Measurements from ENCODE around the gene BPIFB1. TPM values are rescaled to one million over a fixed set of nuclear protein-coding genes. Genes with fewer than 3 reads are reported as not detected.

Gene BPIFB1
- total RNA-seq, 4 donors from 2014 or later = 0.58 to 128 TPM; not detected in 2

GRCh38 chr20:33275871-33276270 is 7.1 kb upstream of the BPIFB1 start:
- Histone ChIP-seq H3K9me3 (no peaks in the 10 kb centered on the region), H3K27ac (no peak overlapping the region), H3K36me3 (no peaks in the 10 kb centered on the region), H3K4me1 (no peaks in the 10 kb centered on the region), H3K27me3 (peaks cover 51% of the 10 kb centered on the region), H3K4me3 (no peak overlapping the region)
- ATAC-seq = no peak
- 42% methylated on average over 2 of the region's 3 CpGs; no CpG with 5 or more reads in 1 of the 2 donors for WGBS, 2 donors (ENCODE audit: low coverage in 1 of 2)
- no peak for TF ChIP-seq CTCF (IDR thresholded peaks at IDR 0.05)
- no peak for TF ChIP-seq EP300 (IDR thresholded peaks at IDR 0.05)
- TF ChIP-seq POLR2AphosphoS5 (IDR thresholded peaks at IDR 0.05) = no peak
- no peak for TF ChIP-seq POLR2A (IDR thresholded peaks at IDR 0.05)

- H3K4me3 ChIP-seq = no peak overlapping the region
- no peaks in the 10 kb centered on the region for H3K4me1 ChIP-seq
- H3K27me3 ChIP-seq = peaks cover 56% of the 10 kb centered on the region
- H3K27ac ChIP-seq = no peak overlapping the region
- H3K9me3 ChIP-seq = no peaks in the 10 kb centered on the region
- WGBS, 2 donors (ENCODE audit: low coverage in 1 of 2) = 64 to 84% methylated on average over 3 to 4 of the region's 12 CpGs
- no peak for ATAC-seq
- no peak for TF ChIP-seq CTCF (IDR thresholded peaks at IDR 0.05)
- H3K36me3 ChIP-seq = no peaks in the 10 kb centered on the region
These were observed 6.5 kb upstream of the BPIFB1 start for GRCh38 chr20:33276303-33277113.

GRCh38 chr20:33277471-33278441 is 5.3 kb upstream of the BPIFB1 start:
- H3K9me3 ChIP-seq = no peaks in the 10 kb centered on the region
- no peak overlapping the region for H3K27ac ChIP-seq
- no peaks in the 10 kb centered on the region for H3K4me1 ChIP-seq
- TF ChIP-seq EP300 (IDR thresholded peaks at IDR 0.05) (no peak), POLR2AphosphoS5 (IDR thresholded peaks at IDR 0.05) (no peak), POLR2A (IDR thresholded peaks at IDR 0.05) (no peak), CTCF (IDR thresholded peaks at IDR 0.05) (no peak)
- no peaks in the 10 kb centered on the region for H3K36me3 ChIP-seq
- ATAC-seq = no peak
- H3K27me3 ChIP-seq = peaks cover 62% of the 10 kb centered on the region
- WGBS, 2 donors (ENCODE audit: low coverage in 1 of 2) = 21 to 50% methylated on average over 11 of the region's 13 CpGs
- H3K4me3 ChIP-seq = no peak overlapping the region

GRCh38 chr20:33278700-33279099 is 4.3 kb upstream of the BPIFB1 start:
- peaks cover 63% of the 10 kb centered on the region for H3K27me3 ChIP-seq
- WGBS, 2 donors (ENCODE audit: low coverage in 1 of 2) = 72 to 79% methylated on average over 2 of the region's 3 CpGs
- no peak for ATAC-seq
- H3K4me3 ChIP-seq = no peak overlapping the region
- no peaks in the 10 kb centered on the region for H3K9me3 ChIP-seq
- TF ChIP-seq CTCF (IDR thresholded peaks at IDR 0.05) (no peak), POLR2A (IDR thresholded peaks at IDR 0.05) (no peak), EP300 (IDR thresholded peaks at IDR 0.05) (no peak), POLR2AphosphoS5 (IDR thresholded peaks at IDR 0.05) (no peak)
- no peaks in the 10 kb centered on the region for H3K4me1 ChIP-seq
- no peaks in the 10 kb centered on the region for H3K36me3 ChIP-seq
- no peak overlapping the region for H3K27ac ChIP-seq
